Right lobe of liver (tissue), 4 donors: ENCODE data around the gene UBXN11.

Experiments
- POLR2A ChIP-seq: fragments of 450-650 bp; IDR thresholded peaks from one replicate; pipeline ENCODE4 v1.6.1; 2017; ENCODE audit warnings: antibody characterized with exemption, mild to moderate bottlenecking
- TF ChIP-seq, protein P1 (sequence below), 4 donors: fragments of 200-600 bp in 3 of 4; fragments of 450-650 bp in 1 of 4; IDR thresholded peaks; one replicate each; pipeline versions ENCODE4 v1.5.1 to v1.8.0; 2016 to 2022; ENCODE audit warnings: antibody characterized with exemption in 4 of 4, mild to moderate bottlenecking in 2 of 4
- donor health status: DM: no; HTN: no; CAD: no.
- donor health status: DM: no; HTN: no; CAD: no.
- donor health status: DM: no; HTN: yes; CAD: no.

- TF ChIP-seq, protein P1, sequence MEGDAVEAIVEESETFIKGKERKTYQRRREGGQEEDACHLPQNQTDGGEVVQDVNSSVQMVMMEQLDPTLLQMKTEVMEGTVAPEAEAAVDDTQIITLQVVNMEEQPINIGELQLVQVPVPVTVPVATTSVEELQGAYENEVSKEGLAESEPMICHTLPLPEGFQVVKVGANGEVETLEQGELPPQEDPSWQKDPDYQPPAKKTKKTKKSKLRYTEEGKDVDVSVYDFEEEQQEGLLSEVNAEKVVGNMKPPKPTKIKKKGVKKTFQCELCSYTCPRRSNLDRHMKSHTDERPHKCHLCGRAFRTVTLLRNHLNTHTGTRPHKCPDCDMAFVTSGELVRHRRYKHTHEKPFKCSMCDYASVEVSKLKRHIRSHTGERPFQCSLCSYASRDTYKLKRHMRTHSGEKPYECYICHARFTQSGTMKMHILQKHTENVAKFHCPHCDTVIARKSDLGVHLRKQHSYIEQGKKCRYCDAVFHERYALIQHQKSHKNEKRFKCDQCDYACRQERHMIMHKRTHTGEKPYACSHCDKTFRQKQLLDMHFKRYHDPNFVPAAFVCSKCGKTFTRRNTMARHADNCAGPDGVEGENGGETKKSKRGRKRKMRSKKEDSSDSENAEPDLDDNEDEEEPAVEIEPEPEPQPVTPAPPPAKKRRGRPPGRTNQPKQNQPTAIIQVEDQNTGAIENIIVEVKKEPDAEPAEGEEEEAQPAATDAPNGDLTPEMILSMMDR (IDR thresholded peaks at IDR 0.05), result no peak
- TF ChIP-seq POLR2A, result no peak
Measured at GRCh38 chr1:26307363-26307781, 936 bp upstream of the UBXN11 start.
